NCI-H69 (cell line): ENCODE data around the gene PROX1.
A peak's percentile ranks its signal among the peaks of the same experiment; 100 is the strongest.

Experiments
- DNase-seq: peaks from one replicate; lab custom pipeline; 2025; lab: John Stamatoyannopoulos, UW

PROX1 gene

GRCh38 chr1:213999732-214000131 lies 12.0 kb downstream of the PROX1 start:
- no peak for DNase-seq

- DNase-seq = peak; percentile 95
Observed at GRCh38 chr1:214002060-214002459, 14.3 kb downstream of the PROX1 start.

- DNase-seq = peak; percentile 96
Observed at GRCh38 chr1:214002472-214002871, 14.7 kb downstream of the PROX1 start.

GRCh38 chr1:214003233-214003632 lies 15.5 kb downstream of the PROX1 start:
- peak; percentile 91 for DNase-seq

GRCh38 chr1:214004014-214004413 lies 16.2 kb downstream of the PROX1 start:
- DNase-seq = peak; percentile 70

DNA sequence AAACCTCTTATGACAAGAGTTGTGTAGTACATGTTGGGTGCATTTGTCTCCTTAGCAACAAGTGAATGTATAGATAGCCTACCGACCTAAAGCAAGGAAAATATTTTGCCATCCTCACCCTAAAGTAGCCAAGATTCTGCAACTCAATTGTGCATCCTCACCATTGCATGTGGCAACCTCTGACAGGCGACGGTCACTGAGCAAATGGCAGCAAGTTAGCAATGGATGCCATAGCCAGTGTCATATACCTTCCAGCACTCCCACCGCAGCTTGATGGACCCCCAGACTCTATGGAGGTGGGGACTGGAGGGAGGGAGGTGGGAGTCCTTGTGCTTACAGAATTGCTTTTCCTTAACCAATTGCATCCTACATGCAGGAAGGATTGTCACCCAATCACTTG lies 17.0 kb downstream of the PROX1 start:
- DNase-seq = no peak

DNA sequence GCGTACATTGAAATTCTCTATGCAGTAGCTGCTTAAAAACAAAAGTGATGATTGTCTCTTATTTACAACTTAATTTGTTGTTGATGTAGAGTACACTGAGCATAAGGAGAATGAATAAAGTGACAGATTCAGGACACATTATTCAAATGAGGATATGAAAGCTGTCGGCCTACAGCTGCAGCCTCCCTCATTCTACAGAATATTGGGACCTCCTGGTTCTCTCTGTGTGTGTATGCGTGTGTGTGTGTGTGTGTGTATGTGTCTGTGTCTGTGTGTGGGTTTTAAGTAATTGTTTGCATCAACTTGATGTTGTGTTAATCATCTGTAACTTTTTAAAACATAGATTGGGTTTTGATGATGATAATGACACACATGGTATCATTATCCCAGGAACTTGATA lies 17.9 kb downstream of the PROX1 start:
- no peak for DNase-seq

DNA sequence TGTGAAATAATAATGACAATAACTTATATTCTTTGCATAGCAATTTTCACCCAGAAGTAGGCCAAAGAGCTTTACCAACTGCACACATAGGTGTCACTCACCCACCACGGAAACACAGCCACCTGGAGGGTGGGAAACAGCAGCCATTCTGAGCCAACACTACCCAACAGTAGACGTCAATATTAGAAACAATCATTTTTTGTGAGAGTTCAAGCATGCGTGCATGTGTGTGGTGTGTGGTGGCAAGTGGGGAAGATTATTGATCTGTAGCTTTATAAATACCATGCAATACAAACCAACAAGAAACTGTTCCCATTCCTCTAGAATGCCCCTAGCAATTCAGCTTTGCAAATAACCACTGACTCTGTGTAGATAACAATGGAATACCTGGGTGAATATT lies 19.1 kb downstream of the PROX1 start:
- no peak for DNase-seq

DNA sequence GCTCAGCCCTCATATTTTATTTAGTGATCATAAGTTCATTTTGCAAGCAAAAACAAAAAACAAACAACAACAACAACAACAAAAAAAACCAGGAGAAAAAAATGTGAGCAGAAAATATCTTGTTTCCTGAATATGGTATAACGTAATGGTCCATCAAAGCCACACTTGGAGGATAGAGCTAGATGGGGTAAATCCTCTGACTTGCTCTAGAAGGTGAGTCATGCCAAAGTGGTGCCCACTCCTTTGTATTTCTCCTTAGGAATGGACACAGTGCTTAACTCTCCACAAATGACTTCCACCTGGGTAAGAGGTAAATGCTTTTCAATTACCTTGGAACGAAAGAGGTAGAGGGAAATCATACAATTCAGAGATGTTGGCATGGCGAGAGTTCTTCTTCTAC lies 20.6 kb downstream of the PROX1 start:
- DNase-seq = no peak

- DNase-seq = peak; percentile 53
Observed at GRCh38 chr1:214008791-214009422, 21.1 kb downstream of the PROX1 start.

GRCh38 chr1:214009423-214010196 lies 21.8 kb downstream of the PROX1 start:
- no peak for DNase-seq

- peak; percentile 7 for DNase-seq
Observed at GRCh38 chr1:214010197-214010573, 22.4 kb downstream of the PROX1 start.

DNA sequence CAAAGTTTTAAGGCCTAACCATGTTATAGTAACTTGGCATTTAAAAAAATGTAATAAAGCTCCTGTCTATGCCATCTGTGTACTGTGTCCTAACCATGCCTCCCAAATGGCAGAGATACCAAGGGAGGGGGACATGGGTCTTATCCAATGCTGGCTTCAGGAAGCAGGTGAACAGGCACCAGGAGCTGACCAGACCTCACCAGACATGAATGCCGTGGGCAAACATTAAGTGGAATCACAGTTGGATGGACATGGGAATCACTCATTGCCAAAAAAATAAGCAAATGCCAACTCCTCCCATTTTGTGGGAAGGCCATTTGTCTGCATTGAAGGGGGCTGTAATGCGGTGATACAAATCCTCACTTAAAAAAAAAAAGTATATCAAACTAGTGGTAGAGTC lies 22.9 kb downstream of the PROX1 start:
- no peak for DNase-seq

DNA sequence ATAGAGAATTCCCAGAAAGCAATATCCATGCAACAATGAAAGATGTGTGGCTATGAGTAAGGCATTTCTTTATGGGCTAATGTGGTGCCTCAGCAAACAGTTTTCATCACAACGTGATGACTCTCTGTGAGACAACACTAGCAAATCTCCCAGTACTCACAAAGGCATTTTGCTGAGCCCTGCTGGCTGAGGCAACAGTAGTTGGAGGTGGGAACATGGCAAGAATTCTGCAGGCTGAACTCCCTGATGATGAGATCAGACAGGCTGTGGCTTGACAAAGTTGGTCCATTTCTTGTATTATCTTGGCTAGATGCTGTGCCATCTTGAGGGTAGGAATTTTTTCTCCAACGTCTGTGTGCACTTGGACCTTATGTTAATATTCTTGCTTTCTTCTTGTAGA lies 24.6 kb downstream of the PROX1 start:
- no peak for DNase-seq

GRCh38 chr1:214013614-214014377 lies 26.0 kb downstream of the PROX1 start:
- no peak for DNase-seq

DNA sequence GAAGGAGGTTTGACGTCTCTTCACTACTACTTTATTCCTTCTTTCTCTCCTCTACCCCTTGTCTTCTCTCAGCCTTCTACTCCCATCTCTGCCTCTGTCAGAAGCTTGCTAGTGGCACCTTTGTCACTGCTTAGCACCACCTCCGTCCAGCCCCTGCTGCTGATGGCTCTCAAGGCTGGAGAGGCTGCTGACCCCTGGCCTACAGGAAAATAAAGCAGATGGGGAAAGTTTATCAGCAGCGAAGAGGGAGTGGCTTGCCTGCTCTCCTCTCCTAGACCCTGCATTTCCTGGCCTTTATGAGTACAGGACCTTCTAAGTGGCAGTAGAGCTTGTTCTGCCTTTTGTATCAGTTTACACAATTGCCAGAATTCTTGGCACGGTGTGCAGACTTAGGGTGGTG lies 27.0 kb downstream of the PROX1 start:
- no peak for DNase-seq

- DNase-seq = no peak
Observed at GRCh38 chr1:214017191-214017982, 29.6 kb downstream of the PROX1 start.

DNA sequence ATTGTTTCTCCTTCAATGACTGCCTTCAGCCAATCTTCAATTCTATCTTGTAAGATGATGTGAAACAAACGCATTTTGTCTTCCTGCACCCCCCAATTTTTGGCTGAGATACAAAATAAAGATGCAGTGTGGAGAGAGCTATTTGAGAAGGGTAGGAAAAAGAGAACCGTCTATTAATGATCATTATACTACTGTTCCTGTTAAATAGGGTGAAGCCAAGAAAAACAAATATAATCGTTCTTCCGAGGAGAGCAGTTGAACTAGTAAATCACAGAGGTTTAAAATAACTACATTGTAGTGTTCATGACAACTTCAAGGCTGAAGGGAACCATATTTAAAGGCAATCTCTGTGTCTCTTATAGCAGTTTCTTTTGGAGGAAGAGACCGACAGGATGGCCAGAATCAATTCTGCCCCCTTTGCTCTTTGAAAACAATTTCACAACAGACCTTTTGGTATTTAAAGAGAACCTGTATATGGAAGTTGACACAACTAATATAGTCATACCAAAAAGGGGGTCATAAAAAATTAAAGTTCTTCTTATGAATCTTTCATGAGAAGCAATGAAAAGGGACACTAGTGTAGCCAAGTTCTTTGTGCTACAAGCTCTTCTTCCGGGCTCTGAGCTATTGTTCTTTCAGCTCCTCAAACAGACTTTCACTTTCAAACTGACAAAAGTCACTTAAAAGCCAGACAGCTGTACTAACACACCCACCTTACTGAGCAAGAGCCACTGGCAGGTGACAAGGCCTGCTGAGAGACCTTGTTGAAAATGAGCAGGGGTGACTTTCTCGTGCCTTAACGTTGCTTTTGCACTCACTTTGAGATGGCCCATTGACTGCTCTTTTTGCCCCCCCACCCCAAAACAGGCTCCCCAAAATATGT lies 30.9 kb downstream of the PROX1 start:
- peak; percentile 93 for DNase-seq

- peak; percentile 94 for DNase-seq
Observed at GRCh38 chr1:214019499-214019898, 31.7 kb downstream of the PROX1 start.

DNA sequence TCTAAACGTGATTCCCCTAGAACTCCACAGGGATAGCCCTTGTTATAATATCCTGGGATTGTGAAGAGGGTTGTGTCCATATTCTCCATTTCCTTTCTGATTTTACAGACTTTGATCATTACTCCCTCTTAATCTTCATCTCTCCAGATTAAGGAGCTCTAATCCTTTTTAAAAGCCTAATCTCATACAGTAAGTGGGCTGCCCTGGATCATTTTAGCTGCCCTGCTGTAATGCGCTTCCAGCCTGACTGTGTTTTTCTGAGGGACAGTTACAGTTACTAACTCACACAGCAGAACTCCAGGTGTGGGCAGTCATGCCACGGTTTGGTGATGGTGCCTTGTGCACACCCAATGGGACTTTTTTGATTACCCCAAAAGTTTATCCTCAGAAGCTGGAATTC lies 33.5 kb downstream of the PROX1 start:
- peak; percentile 42 for DNase-seq

DNA sequence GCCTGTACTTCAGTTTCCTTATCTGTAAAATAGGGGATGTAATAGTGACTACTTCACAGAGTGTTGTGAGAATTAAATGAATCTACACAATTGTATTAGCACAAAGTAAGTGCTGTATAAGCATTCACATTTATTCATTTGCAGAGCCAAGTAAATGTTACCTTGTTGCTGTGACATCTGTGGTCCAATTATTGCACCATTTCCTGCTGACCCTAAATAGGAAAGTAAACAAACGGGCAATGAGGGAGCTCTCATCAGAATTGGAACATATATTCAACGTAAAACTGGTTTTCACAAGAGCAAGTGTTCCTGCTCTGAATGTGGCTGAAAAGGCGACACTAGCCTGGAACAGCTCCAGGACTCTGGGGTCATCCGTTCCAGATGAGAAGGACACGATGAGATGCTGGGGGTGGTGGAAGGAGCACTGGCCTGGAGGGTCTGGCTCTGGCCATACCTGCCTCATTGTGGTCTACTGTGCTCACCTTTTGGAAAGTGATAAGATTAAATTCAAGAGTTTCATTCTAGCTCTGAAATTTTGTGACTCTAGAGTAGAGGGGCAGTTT lies 34.5 kb downstream of the PROX1 start:
- DNase-seq = peak; percentile 95
